HFF-Myc (cell line): ENCODE data around the gene PACC1.
"Not testable (repeated sequence)": the region's sequence is repeated elsewhere in the genome, so short reads cannot be mapped to it uniquely, and the experiment has no call there.

Experiments
- DNase-seq: peaks from one replicate; pipeline ENCODE4 v3.0.0-alpha.2; 2011; ENCODE audit warnings: low read depth; ENCODE audit errors: extremely low read depth
- H3K4me3 ChIP-seq: replicated peaks from 2 replicates; pipeline ENCODE4 v1.5.1; 2011; ENCODE audit warnings: low read depth, mild to moderate bottlenecking, control low read depth, low read length
- CTCF ChIP-seq: IDR thresholded peaks from 2 replicates; pipeline ENCODE4 v1.5.1; 2012; ENCODE audit warnings: mild to moderate bottlenecking, low read depth, low read length, control low read depth; ENCODE audit errors: missing control alignments

Gene PACC1

GRCh38 chr1:212397171-212397570 lies 17.5 kb downstream of the PACC1 start:
- DNase-seq = no peak
- no peak overlapping the region for H3K4me3 ChIP-seq
- TF ChIP-seq CTCF = no peak

- TF ChIP-seq CTCF = no peak
- no peak for DNase-seq
- no peak overlapping the region for H3K4me3 ChIP-seq
Measured at GRCh38 chr1:212396638-212397037, 18.0 kb downstream of the PACC1 start.

- H3K4me3 ChIP-seq, DNase-seq: not testable (repeated sequence)
Measured at GRCh38 chr1:212395678-212396437, 18.8 kb downstream of the PACC1 start.

- TF ChIP-seq CTCF = no peak
- no peak for DNase-seq
- H3K4me3 ChIP-seq = no peak overlapping the region
Measured at GRCh38 chr1:212388985-212389716, 25.5 kb downstream of the PACC1 start.

- no peak overlapping the region for H3K4me3 ChIP-seq
- TF ChIP-seq CTCF = no peak
Measured at GRCh38 chr1:212386029-212386428, 28.7 kb downstream of the PACC1 start.

GRCh38 chr1:212381397-212382035 lies 33.2 kb downstream of the PACC1 start:
- peak; percentile 6 for TF ChIP-seq CTCF
- no peak for DNase-seq
- no peak overlapping the region for H3K4me3 ChIP-seq

More at GRCh38 chr1:212386029-212386428, 28.7 kb downstream of the PACC1 start:
- DNase-seq = no peak

GRCh38 chr1:212379366-212379765 lies 35.3 kb downstream of the PACC1 start:
- TF ChIP-seq CTCF = no peak
- H3K4me3 ChIP-seq = no peak overlapping the region
- no peak for DNase-seq
